HCT116 (cell line): Measurements from ENCODE around the gene HHIPL1. TPM values are rescaled to one million over a fixed set of nuclear protein-coding genes. Genes with fewer than 3 reads are reported as not detected.
A peak's percentile ranks its signal among the peaks of the same experiment; 100 is the strongest.

ENCODE experiments used
- ATAC-seq: fragments of 200-7000 bp; cut with Tn5 transposase; 2 replicates; pipeline ENCODE4 v1.9.1; 2020; ENCODE audit warnings: mild to moderate bottlenecking, moderate library complexity
- BruUV-seq: library from RNA; stranded (reverse); fragments of 400-500 nt; replicated peaks from 2 replicates; lab custom pipeline; 2021; lab: Mats Ljungman, UMichigan
- CTCF ChIA-PET: fragments of 300-600 bp; sonication (Branson Sonifier 250); formaldehyde crosslinking; loops from one replicate; lab custom pipeline; 2021; ENCODE audit warnings: antibody characterized with exemption; lab: Charles Lee
- POLR2A ChIA-PET: fragments of 300-600, 350-600 bp; sonication (Branson Sonifier 250); formaldehyde crosslinking; loops from one replicate; lab custom pipeline; 2021; ENCODE audit warnings: antibody characterized with exemption; lab: Charles Lee
- RAD21 ChIA-PET, 2 experiments: fragments of 300-600 bp; sonication (Branson Sonifier 250); formaldehyde crosslinking; loops; one replicate each; lab custom pipeline; 2023; ENCODE audit warnings: low total read pairs in 2 of 2; ENCODE audit not compliant: uncharacterized antibody in 2 of 2, unreplicated experiment in 2 of 2, low non-redundant PET in 1 of 2; lab: Charles Lee
- DNase-seq: peaks from one replicate; pipeline ENCODE4 v3.0.0-alpha.2; 2010; ENCODE audit warnings: low read depth, low spot score
- H2AFZ ChIP-seq: fragments of 200-600 bp; shearing (Covaris generic), sonication (generic); 2 replicates; pipeline ENCODE4 v1.6.1; 2017; ENCODE audit warnings: low read depth, mixed run types, mixed read lengths, antibody characterized with exemption, low read length; ENCODE audit not compliant: poor library complexity, severe bottlenecking
- H3K27ac ChIP-seq: 2 replicates; pipeline ENCODE4 v1.5.1; 2012; ENCODE audit warnings: low read depth, low read length
- H3K27me3 ChIP-seq: fragments of 200-600 bp; sonication (generic); 2 replicates; pipeline ENCODE4 v1.6.1; 2016; ENCODE audit warnings: mixed run types, low read length, mixed read lengths; ENCODE audit not compliant: insufficient read depth
- H3K36me3 ChIP-seq, 2 experiments: fragments of 200-500 bp in 1 of 2; fragments of 200-600 bp in 1 of 2; sonication (Bioruptor generic) in 1 of 2; sonication (generic) in 1 of 2; 2 replicates each; pipeline versions ENCODE4 v1.5.1 to v1.6.1; 2014 to 2016; ENCODE audit warnings: low read length in 2 of 2, inconsistent platforms in 1 of 2, mixed read lengths in 1 of 2, mixed run types in 1 of 2; ENCODE audit not compliant: insufficient read depth in 2 of 2, control insufficient read depth in 1 of 2
- H3K4me1 ChIP-seq, 2 experiments: fragments of 200-600 bp in 1 of 2; sonication (generic) in 1 of 2; 2 replicates each; pipeline versions ENCODE4 v1.5.1 to v1.6.1; 2012 to 2017; ENCODE audit warnings: low read length in 2 of 2, inconsistent platforms in 1 of 2, mild to moderate bottlenecking in 1 of 2, mixed read lengths in 1 of 2, mixed run types in 1 of 2, moderate library complexity in 1 of 2; ENCODE audit not compliant: insufficient read depth in 2 of 2, control insufficient read depth in 1 of 2
- H3K4me2 ChIP-seq: fragments of 200-600 bp; sonication (generic); 2 replicates; pipeline ENCODE4 v1.6.1; 2017; ENCODE audit warnings: mixed run types, low read length, mixed read lengths
- H3K4me3 ChIP-seq, 2 experiments: fragments of 200-600 bp in 1 of 2; sonication (generic) in 1 of 2; replicated peaks in 1 of 2; 2 replicates each; pipeline ENCODE4 v1.5.1; 2011 to 2016; ENCODE audit warnings: low read length in 2 of 2, control low read depth in 1 of 2, low read depth in 1 of 2, mild to moderate bottlenecking in 1 of 2, mixed read lengths in 1 of 2, mixed run types in 1 of 2
- H3K79me2 ChIP-seq: fragments of 200-600 bp; sonication (generic); 2 replicates; pipeline ENCODE4 v1.6.1; 2017; ENCODE audit warnings: mild to moderate bottlenecking, mixed run types, low read length, moderate library complexity, mixed read lengths; ENCODE audit not compliant: insufficient read depth
- H3K9ac ChIP-seq: fragments of 200-600 bp; sonication (generic); 2 replicates; pipeline ENCODE4 v1.6.1; 2016; ENCODE audit warnings: low read length, mixed read lengths
- H3K9me2 ChIP-seq: fragments of 200-600 bp; sonication (generic), shearing (Covaris generic); 2 replicates; pipeline ENCODE4 v1.6.1; 2017; ENCODE audit warnings: mixed run types, mild to moderate bottlenecking, moderate library complexity; ENCODE audit not compliant: insufficient read depth
- H3K9me3 ChIP-seq, 2 experiments: fragments of 200-500 bp in 1 of 2; fragments of 200-600 bp in 1 of 2; sonication (Bioruptor generic) in 1 of 2; sonication (generic) in 1 of 2; 2 replicates each; pipeline ENCODE4 v1.6.1; 2014 to 2017; ENCODE audit warnings: low read length in 2 of 2, mixed read lengths in 2 of 2, inconsistent platforms in 1 of 2, low read depth in 1 of 2, mild to moderate bottlenecking in 1 of 2, mixed run types in 1 of 2, moderate library complexity in 1 of 2; ENCODE audit not compliant: control insufficient read depth in 1 of 2, insufficient read depth in 1 of 2
- H4K20me1 ChIP-seq: fragments of 200-600 bp; sonication (generic), shearing (Covaris generic); 2 replicates; pipeline ENCODE4 v1.6.1; 2017; ENCODE audit warnings: mixed run types, mild to moderate bottlenecking, moderate library complexity; ENCODE audit not compliant: insufficient read depth
- CBX3 ChIP-seq: IDR thresholded peaks from 2 replicates; pipeline ENCODE4 v1.6.1; 2012; ENCODE audit warnings: low read depth
- CEBPB ChIP-seq: IDR thresholded peaks from 2 replicates; pipeline ENCODE4 v1.6.1; 2012; ENCODE audit warnings: low read depth
- ELF1 ChIP-seq: IDR thresholded peaks from 2 replicates; pipeline ENCODE4 v1.6.1; 2012; ENCODE audit warnings: low read depth, borderline replicate concordance
- EZH2 ChIP-seq: fragments of 200-600 bp; sonication (generic); IDR thresholded peaks from 2 replicates; pipeline ENCODE4 v1.6.1; 2017; ENCODE audit warnings: antibody characterized with exemption, mixed run types
- EZH2phosphoT487 ChIP-seq: fragments of 200-600 bp; IDR thresholded peaks from 2 replicates; pipeline ENCODE4 v1.6.1; 2018; ENCODE audit warnings: antibody characterized with exemption, borderline replicate concordance
- JUND ChIP-seq: IDR thresholded peaks from 2 replicates; pipeline ENCODE4 v1.6.1; 2012
- POLR2AphosphoS5 ChIP-seq: IDR thresholded peaks from 2 replicates; pipeline ENCODE4 v1.6.1; 2011; ENCODE audit warnings: mild to moderate bottlenecking, low read depth, low read length, moderate library complexity
- RAD21 ChIP-seq: IDR thresholded peaks from 2 replicates; pipeline ENCODE4 v1.6.1; 2012; ENCODE audit warnings: low read depth, mild to moderate bottlenecking
- SP1 ChIP-seq: IDR thresholded peaks from 2 replicates; pipeline ENCODE4 v1.6.1; 2012; ENCODE audit warnings: low read depth
- SRF ChIP-seq: IDR thresholded peaks from 2 replicates; pipeline ENCODE4 v1.6.1; 2012; ENCODE audit warnings: low read depth
- ZFX ChIP-seq: fragments of 450-650 bp; IDR thresholded peaks from 2 replicates; pipeline ENCODE4 v1.6.1; 2017
- intact Hi-C: fragments of 100-400 bp; cut with micrococcal nuclease; formaldehyde crosslinking; loops from 2 replicates; pipeline ENCODE4 v1.10.0; 2022
- total RNA-seq: library from RNA; stranded (reverse); gene quantifications from one replicate; pipeline ENCODE4 v1.2.1, GENCODE V29; 2021; ENCODE audit not compliant: unreplicated experiment
- TF ChIP-seq, protein P1 (sequence below): IDR thresholded peaks from 2 replicates; pipeline ENCODE4 v1.6.1; 2011; ENCODE audit warnings: mild to moderate bottlenecking, low read length, moderate library complexity; ENCODE audit not compliant: insufficient replicate concordance; ENCODE audit errors: extremely low read depth
- TF ChIP-seq, protein P2 (sequence below): IDR thresholded peaks from 2 replicates; pipeline ENCODE4 v1.6.1; 2012
- TF ChIP-seq, protein P3 (sequence below): IDR thresholded peaks from 2 replicates; pipeline ENCODE4 v1.6.1; 2012

The HHIPL1 gene
- total RNA-seq, 1 experiment from 2014 or later: not detected

GRCh38 chr14:99678198-99678597 lies 33.3 kb downstream of the HHIPL1 start:
- no peak for TF ChIP-seq ZFX
- TF ChIP-seq CBX3: peak; percentile 53; the same call in 1 of the 2 replicates
- TF ChIP-seq, protein P1, sequence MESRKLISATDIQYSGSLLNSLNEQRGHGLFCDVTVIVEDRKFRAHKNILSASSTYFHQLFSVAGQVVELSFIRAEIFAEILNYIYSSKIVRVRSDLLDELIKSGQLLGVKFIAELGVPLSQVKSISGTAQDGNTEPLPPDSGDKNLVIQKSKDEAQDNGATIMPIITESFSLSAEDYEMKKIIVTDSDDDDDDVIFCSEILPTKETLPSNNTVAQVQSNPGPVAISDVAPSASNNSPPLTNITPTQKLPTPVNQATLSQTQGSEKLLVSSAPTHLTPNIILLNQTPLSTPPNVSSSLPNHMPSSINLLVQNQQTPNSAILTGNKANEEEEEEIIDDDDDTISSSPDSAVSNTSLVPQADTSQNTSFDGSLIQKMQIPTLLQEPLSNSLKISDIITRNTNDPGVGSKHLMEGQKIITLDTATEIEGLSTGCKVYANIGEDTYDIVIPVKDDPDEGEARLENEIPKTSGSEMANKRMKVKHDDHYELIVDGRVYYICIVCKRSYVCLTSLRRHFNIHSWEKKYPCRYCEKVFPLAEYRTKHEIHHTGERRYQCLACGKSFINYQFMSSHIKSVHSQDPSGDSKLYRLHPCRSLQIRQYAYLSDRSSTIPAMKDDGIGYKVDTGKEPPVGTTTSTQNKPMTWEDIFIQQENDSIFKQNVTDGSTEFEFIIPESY: no peak
- H3K4me2 ChIP-seq: no peak overlapping the region
- peaks cover 0 to 11% of the 10 kb centered on the region in 2 experiments; a peak in 2 of 4 replicates for H3K9me3 ChIP-seq
- H4K20me1 ChIP-seq: no peaks in the 10 kb centered on the region
- no TSS peak for BruUV-seq
- CTCF ChIA-PET: no interaction called here
- intact Hi-C loops: no loop called here
- POLR2A ChIA-PET: no interaction called here
- no peak overlapping the region for H3K4me3 ChIP-seq
- no peak for ATAC-seq
- DNase-seq: no peak
- H3K9me2 ChIP-seq: no peaks in the 10 kb centered on the region
- H3K36me3 ChIP-seq: no peaks in the 10 kb centered on the region
- H3K9ac ChIP-seq: no peak overlapping the region
- peaks cover 0 to 15% of the 10 kb centered on the region in 2 experiments; a peak in 2 of 4 replicates for H3K4me1 ChIP-seq
- H3K27me3 ChIP-seq: no peaks in the 10 kb centered on the region
- H2AFZ ChIP-seq: no peak overlapping the region
- H3K79me2 ChIP-seq: no peaks in the 10 kb centered on the region
- RAD21 ChIA-PET: no interaction called here
- no peak overlapping the region for H3K27ac ChIP-seq

DNA sequence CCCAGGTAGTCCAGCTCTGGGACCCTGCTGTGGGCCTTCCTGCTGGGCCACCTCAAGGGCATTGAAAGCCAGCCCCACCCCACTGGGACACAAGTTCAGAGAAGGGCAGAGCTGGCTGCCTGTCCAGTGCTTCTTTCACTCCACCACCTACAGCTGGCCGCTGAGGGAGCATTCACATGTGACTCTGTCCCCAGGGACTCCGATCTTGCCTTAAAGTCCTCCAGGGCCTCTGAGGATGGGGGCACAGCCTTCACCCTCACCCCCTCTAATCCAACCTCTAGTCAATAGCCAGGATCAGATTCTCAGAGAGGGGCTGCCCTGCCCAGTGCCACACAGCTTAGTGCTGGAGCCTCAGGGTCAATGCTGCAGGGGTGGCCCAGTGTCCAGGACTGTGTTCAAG lies 34.2 kb downstream of the HHIPL1 start:
- Histone ChIP-seq H3K9ac (no peak overlapping the region), H3K27ac (no peak overlapping the region), H3K27me3 (no peaks in the 10 kb centered on the region), H4K20me1 (no peaks in the 10 kb centered on the region), H3K4me3 (no peak overlapping the region), H3K4me2 (no peak overlapping the region), H2AFZ (no peak overlapping the region), H3K9me2 (no peaks in the 10 kb centered on the region), H3K4me1 (peaks cover 0 to 19% of the 10 kb centered on the region in 2 experiments; a peak in 2 of 4 replicates), H3K79me2 (no peaks in the 10 kb centered on the region), H3K36me3 (no peaks in the 10 kb centered on the region), H3K9me3 (peaks cover 0 to 11% of the 10 kb centered on the region in 2 experiments; a peak in 2 of 4 replicates)
- BruUV-seq: no TSS peak
- TF ChIP-seq EZH2 (no peak), RAD21 (no peak), JUND (no peak), CEBPB (no peak), SP1 (no peak), ELF1 (no peak), POLR2AphosphoS5 (no peak), CBX3 (no peak), EZH2phosphoT487 (no peak), ZFX (no peak), SRF (no peak)
- TF ChIP-seq, protein P1: no peak
- TF ChIP-seq, protein P2, sequence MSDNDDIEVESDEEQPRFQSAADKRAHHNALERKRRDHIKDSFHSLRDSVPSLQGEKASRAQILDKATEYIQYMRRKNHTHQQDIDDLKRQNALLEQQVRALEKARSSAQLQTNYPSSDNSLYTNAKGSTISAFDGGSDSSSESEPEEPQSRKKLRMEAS: no peak
- TF ChIP-seq, protein P3, sequence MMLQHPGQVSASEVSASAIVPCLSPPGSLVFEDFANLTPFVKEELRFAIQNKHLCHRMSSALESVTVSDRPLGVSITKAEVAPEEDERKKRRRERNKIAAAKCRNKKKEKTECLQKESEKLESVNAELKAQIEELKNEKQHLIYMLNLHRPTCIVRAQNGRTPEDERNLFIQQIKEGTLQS: no peak
- no peak for ATAC-seq
- POLR2A ChIA-PET: no interaction called here
- no peak for DNase-seq
- intact Hi-C loops: no loop called here
- RAD21 ChIA-PET: no interaction called here
- CTCF ChIA-PET: no interaction called here
